A549 (cell line): Measurements from ENCODE around the gene TBC1D16.

Experiments
- BHLHE40 ChIP-seq: IDR thresholded peaks from 2 replicates; pipeline ENCODE4 v1.6.1; 2012; ENCODE audit warnings: low read depth, low read length, inconsistent platforms
- EP300 ChIP-seq, 2 experiments: fragments of >200 bp; sonication (Bioruptor Twin); formaldehyde crosslinking; IDR thresholded peaks; 2 replicates in 1 of 2; 3 replicates in 1 of 2; pipeline ENCODE4 v1.6.1; 2016 to 2017
- ESRRA ChIP-seq: fragments of 150-350 bp; IDR thresholded peaks from 2 replicates; pipeline ENCODE4 v1.6.1; 2014; ENCODE audit warnings: mild to moderate bottlenecking, low read length, borderline replicate concordance
- GATA3 ChIP-seq: IDR thresholded peaks from 2 replicates; pipeline ENCODE4 v1.6.1; 2012; ENCODE audit warnings: borderline replicate concordance
- HDAC2 ChIP-seq: fragments of 200-600 bp; sonication (generic); IDR thresholded peaks from 2 replicates; pipeline ENCODE4 v1.6.1; 2016
- NFE2L2 ChIP-seq: fragments of 150-350 bp; conservative IDR thresholded peaks from 2 replicates; pipeline ENCODE4 v1.6.1; 2014; ENCODE audit warnings: low read length
- NR3C1 ChIP-seq: fragments of >200 bp; sonication (Bioruptor Twin); formaldehyde crosslinking; IDR thresholded peaks from 3 replicates; pipeline ENCODE4 v1.6.1; 2017
- POLR2AphosphoS2 ChIP-seq: conservative IDR thresholded peaks from 2 replicates; pipeline ENCODE4 v1.6.1; 2012; ENCODE audit warnings: low read length, improper control_type of control experiment, inconsistent platforms
- RFX5 ChIP-seq: fragments of 450-650 bp; IDR thresholded peaks from 2 replicates; pipeline ENCODE4 v1.7.1; 2014; ENCODE audit warnings: antibody characterized with exemption, mild to moderate bottlenecking, moderate library complexity
- RNF2 ChIP-seq: fragments of 200-600 bp; sonication (generic); IDR thresholded peaks from 2 replicates; pipeline ENCODE4 v1.6.1; 2016; ENCODE audit warnings: low read depth, mild to moderate bottlenecking, antibody characterized with exemption, moderate library complexity, borderline replicate concordance
- ZC3H11A ChIP-seq: fragments of 450-650 bp; IDR thresholded peaks from 2 replicates; pipeline ENCODE4 v1.6.1; 2014; ENCODE audit warnings: antibody characterized with exemption, mild to moderate bottlenecking
- TF ChIP-seq, protein P1 (sequence below): fragments of >200 bp; sonication (Bioruptor Twin); formaldehyde crosslinking; IDR thresholded peaks from 3 replicates; pipeline ENCODE4 v1.5.1; 2016

GRCh38 chr17:80036715-80037477, 1.2 kb upstream of the TBC1D16 start:
- TF ChIP-seq, protein P1, sequence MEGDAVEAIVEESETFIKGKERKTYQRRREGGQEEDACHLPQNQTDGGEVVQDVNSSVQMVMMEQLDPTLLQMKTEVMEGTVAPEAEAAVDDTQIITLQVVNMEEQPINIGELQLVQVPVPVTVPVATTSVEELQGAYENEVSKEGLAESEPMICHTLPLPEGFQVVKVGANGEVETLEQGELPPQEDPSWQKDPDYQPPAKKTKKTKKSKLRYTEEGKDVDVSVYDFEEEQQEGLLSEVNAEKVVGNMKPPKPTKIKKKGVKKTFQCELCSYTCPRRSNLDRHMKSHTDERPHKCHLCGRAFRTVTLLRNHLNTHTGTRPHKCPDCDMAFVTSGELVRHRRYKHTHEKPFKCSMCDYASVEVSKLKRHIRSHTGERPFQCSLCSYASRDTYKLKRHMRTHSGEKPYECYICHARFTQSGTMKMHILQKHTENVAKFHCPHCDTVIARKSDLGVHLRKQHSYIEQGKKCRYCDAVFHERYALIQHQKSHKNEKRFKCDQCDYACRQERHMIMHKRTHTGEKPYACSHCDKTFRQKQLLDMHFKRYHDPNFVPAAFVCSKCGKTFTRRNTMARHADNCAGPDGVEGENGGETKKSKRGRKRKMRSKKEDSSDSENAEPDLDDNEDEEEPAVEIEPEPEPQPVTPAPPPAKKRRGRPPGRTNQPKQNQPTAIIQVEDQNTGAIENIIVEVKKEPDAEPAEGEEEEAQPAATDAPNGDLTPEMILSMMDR: no peak
- TF ChIP-seq NFE2L2 (no peak), POLR2AphosphoS2 (no peak), BHLHE40 (no peak), RNF2 (no peak), NR3C1 (no peak), HDAC2 (no peak), GATA3 (no peak), EP300 (IDR thresholded peaks at IDR 0.05) (no peak), ESRRA (no peak), ZC3H11A (no peak), RFX5 (no peak; the same call in 1 of the 2 replicates)
